KMS-11 (cell line): ENCODE measurements around the gene TNNT3.

ENCODE experiments used
- H2AFZ ChIP-seq: fragments of 200-600 bp; sonication (generic); 2 replicates; pipeline ENCODE4 v1.6.1; 2016; ENCODE audit warnings: antibody characterized with exemption, mixed run types, low read depth
- H3K27ac ChIP-seq: fragments of 200-600 bp; sonication (generic); 2 replicates; pipeline ENCODE4 v1.6.1; 2016; ENCODE audit warnings: mild to moderate bottlenecking, mixed run types
- H3K27me3 ChIP-seq: fragments of 200-600 bp; sonication (generic); 2 replicates; pipeline ENCODE4 v1.6.1; 2017; ENCODE audit warnings: mild to moderate bottlenecking, low read depth, mixed run types, moderate library complexity; ENCODE audit not compliant: insufficient read depth
- H3K36me3 ChIP-seq: fragments of 200-600 bp; sonication (generic); 2 replicates; pipeline ENCODE4 v1.6.1; 2017; ENCODE audit warnings: mild to moderate bottlenecking, mixed run types; ENCODE audit not compliant: insufficient read depth
- H3K4me1 ChIP-seq: fragments of 200-600 bp; sonication (generic); 2 replicates; pipeline ENCODE4 v1.6.1; 2016; ENCODE audit warnings: mild to moderate bottlenecking, low read depth, mixed run types; ENCODE audit not compliant: poor library complexity, severe bottlenecking
- H3K4me2 ChIP-seq: fragments of 200-600 bp; sonication (generic); 2 replicates; pipeline ENCODE4 v1.7.0; 2016; ENCODE audit warnings: mild to moderate bottlenecking, mixed run types
- H3K4me3 ChIP-seq: fragments of 200-600 bp; sonication (generic); IDR thresholded peaks from 2 replicates; pipeline ENCODE4 v1.6.1; 2017; ENCODE audit warnings: low read depth, low read length, mixed read lengths; ENCODE audit not compliant: insufficient read depth
- H3K79me2 ChIP-seq: fragments of 200-600 bp; sonication (generic); 2 replicates; pipeline ENCODE4 v1.6.1; 2016; ENCODE audit warnings: low read depth, mixed run types; ENCODE audit not compliant: insufficient read depth
- H3K9ac ChIP-seq: fragments of 200-600 bp; sonication (generic); 2 replicates; pipeline ENCODE4 v1.6.1; 2016; ENCODE audit warnings: mild to moderate bottlenecking, mixed run types
- H4K20me1 ChIP-seq: fragments of 200-600 bp; sonication (generic); 2 replicates; pipeline ENCODE4 v1.6.1; 2016; ENCODE audit warnings: mild to moderate bottlenecking, mixed run types; ENCODE audit not compliant: insufficient read depth
- TF ChIP-seq, protein P1 (sequence below): fragments of 200-600 bp; sonication (generic); conservative IDR thresholded peaks from 2 replicates; pipeline ENCODE4 v1.6.1; 2017; ENCODE audit warnings: low read depth, mild to moderate bottlenecking, antibody characterized with exemption, low read length, moderate library complexity, mixed read lengths

TNNT3 gene

DNA sequence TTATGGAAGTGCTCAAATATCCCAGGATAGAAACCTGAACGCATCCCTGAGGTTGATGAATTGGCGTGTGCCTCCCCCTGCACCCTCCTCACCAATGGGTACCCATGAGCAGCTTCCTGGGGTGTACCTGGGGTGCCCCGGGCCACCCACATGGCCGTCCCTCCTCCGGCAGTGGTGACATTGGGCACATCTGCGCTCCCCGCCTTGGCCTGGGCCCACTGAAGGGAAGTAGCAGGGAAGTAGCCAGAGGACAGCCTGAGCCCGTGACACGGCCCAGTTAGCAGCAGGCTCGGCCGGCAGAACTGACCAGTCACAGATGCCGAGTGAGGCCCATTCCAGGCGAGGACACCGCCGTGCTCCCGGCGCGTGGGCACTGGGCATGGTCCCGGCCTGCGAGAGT lies 44.4 kb downstream of the TNNT3 start:
- Histone ChIP-seq H3K4me1 (no peaks in the 10 kb centered on the region), H3K27ac (no peak overlapping the region), H3K36me3 (no peaks in the 10 kb centered on the region), H2AFZ (no peak overlapping the region), H3K9ac (no peak overlapping the region), H3K27me3 (no peaks in the 10 kb centered on the region), H3K4me2 (no peak overlapping the region), H3K79me2 (no peaks in the 10 kb centered on the region), H4K20me1 (no peaks in the 10 kb centered on the region), H3K4me3 (no peak overlapping the region)
- TF ChIP-seq, protein P1, sequence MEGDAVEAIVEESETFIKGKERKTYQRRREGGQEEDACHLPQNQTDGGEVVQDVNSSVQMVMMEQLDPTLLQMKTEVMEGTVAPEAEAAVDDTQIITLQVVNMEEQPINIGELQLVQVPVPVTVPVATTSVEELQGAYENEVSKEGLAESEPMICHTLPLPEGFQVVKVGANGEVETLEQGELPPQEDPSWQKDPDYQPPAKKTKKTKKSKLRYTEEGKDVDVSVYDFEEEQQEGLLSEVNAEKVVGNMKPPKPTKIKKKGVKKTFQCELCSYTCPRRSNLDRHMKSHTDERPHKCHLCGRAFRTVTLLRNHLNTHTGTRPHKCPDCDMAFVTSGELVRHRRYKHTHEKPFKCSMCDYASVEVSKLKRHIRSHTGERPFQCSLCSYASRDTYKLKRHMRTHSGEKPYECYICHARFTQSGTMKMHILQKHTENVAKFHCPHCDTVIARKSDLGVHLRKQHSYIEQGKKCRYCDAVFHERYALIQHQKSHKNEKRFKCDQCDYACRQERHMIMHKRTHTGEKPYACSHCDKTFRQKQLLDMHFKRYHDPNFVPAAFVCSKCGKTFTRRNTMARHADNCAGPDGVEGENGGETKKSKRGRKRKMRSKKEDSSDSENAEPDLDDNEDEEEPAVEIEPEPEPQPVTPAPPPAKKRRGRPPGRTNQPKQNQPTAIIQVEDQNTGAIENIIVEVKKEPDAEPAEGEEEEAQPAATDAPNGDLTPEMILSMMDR = no peak

DNA sequence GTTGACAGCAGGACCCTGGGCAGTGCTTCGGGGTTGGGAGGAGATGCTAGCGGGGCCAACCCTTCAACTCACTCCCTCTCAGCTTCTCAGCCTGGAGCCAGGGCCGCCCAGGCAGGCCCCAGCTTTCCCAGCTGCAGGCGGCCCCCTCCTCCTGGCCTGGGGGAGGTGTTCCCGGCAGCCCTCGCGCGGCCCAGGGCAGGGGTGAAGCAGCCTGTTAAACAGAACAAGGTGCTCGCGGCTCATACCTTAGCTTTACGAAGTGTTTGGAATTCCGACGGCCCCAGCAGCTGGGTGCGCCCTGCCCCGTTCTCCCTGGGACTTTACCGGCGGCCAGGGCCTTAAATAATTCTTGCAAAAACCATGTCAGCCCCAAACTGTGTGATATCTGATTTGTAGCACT lies 44.8 kb downstream of the TNNT3 start:
- H3K36me3 ChIP-seq = no peaks in the 10 kb centered on the region
- TF ChIP-seq, protein P1 = no peak
- no peaks in the 10 kb centered on the region for H4K20me1 ChIP-seq
- H3K79me2 ChIP-seq = no peaks in the 10 kb centered on the region
- no peak overlapping the region for H2AFZ ChIP-seq
- H3K4me3 ChIP-seq = no peak overlapping the region
- H3K9ac ChIP-seq = no peak overlapping the region
- no peaks in the 10 kb centered on the region for H3K4me1 ChIP-seq
- no peak overlapping the region for H3K27ac ChIP-seq
- no peaks in the 10 kb centered on the region for H3K27me3 ChIP-seq
- H3K4me2 ChIP-seq = no peak overlapping the region

DNA sequence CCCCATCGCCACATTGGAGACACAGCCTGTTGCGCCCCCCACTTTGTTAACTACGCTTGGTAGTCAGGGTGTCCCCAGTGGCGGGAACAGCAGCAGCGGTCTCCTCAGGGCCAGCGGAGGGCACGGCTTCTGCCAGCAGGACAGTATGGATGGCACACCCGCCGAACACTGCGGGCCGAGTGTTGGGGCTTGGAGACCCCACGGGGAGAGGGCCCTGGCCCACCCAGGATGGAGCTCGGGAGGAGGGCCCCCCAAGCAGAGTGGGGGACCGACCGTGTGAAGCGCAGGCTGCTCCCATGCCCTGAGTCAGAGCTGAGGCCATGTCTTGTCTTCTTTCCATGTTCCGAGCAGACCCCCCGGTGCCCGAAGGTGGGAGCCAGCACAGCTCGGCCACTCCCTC lies 45.5 kb downstream of the TNNT3 start:
- TF ChIP-seq, protein P1 = no peak
- no peaks in the 10 kb centered on the region for H3K4me1 ChIP-seq
- H2AFZ ChIP-seq = no peak overlapping the region
- H4K20me1 ChIP-seq = no peaks in the 10 kb centered on the region
- no peaks in the 10 kb centered on the region for H3K36me3 ChIP-seq
- H3K27me3 ChIP-seq = no peaks in the 10 kb centered on the region
- H3K4me3 ChIP-seq = no peak overlapping the region
- no peak overlapping the region for H3K4me2 ChIP-seq
- H3K27ac ChIP-seq = no peak overlapping the region
- no peak overlapping the region for H3K9ac ChIP-seq
- H3K79me2 ChIP-seq = no peaks in the 10 kb centered on the region

DNA sequence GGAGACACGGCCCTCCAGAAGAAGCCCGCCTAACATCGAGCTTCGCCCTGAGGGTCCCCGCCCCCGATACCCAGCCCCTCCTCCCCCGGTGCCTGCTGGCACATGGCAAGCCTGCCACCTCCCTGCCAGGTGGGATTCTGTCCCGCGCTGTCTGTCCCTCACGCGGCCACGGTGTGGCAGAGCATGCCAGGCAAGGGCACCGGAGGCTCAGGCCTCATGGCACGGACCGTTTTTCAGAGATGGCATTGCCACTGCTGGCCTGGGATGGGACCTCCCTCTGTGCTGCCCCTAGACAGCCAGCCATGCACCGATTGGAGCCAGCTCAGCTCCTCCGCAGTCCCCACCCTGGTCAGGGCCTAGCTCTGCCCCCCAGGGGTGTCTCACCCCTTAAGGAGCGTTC lies 47.0 kb downstream of the TNNT3 start:
- H3K27ac ChIP-seq = no peak overlapping the region
- no peaks in the 10 kb centered on the region for H3K79me2 ChIP-seq
- no peak overlapping the region for H2AFZ ChIP-seq
- H3K4me2 ChIP-seq = no peak overlapping the region
- H3K36me3 ChIP-seq = no peaks in the 10 kb centered on the region
- H3K4me1 ChIP-seq = no peaks in the 10 kb centered on the region
- H3K4me3 ChIP-seq = no peak overlapping the region
- H4K20me1 ChIP-seq = no peaks in the 10 kb centered on the region
- no peaks in the 10 kb centered on the region for H3K27me3 ChIP-seq
- no peak overlapping the region for H3K9ac ChIP-seq
- TF ChIP-seq, protein P1 = no peak
